HCT116 (cell line): ENCODE results near the gene ITPKA. TPM values are rescaled to one million over a fixed set of nuclear protein-coding genes. Genes with fewer than 3 reads are reported as not detected.

Experiments
- ATAC-seq: fragments of 200-7000 bp; cut with Tn5 transposase; 2 replicates; pipeline ENCODE4 v1.9.1; 2020; ENCODE audit warnings: mild to moderate bottlenecking, moderate library complexity
- BruUV-seq: library from RNA; stranded (reverse); fragments of 400-500 nt; replicated peaks from 2 replicates; lab custom pipeline; 2021; lab: Mats Ljungman, UMichigan
- CTCF ChIA-PET: fragments of 300-600 bp; sonication (Branson Sonifier 250); formaldehyde crosslinking; loops from one replicate; lab custom pipeline; 2021; ENCODE audit warnings: antibody characterized with exemption; lab: Charles Lee
- POLR2A ChIA-PET: fragments of 300-600, 350-600 bp; sonication (Branson Sonifier 250); formaldehyde crosslinking; loops from one replicate; lab custom pipeline; 2021; ENCODE audit warnings: antibody characterized with exemption; lab: Charles Lee
- RAD21 ChIA-PET, 2 experiments: fragments of 300-600 bp; sonication (Branson Sonifier 250); formaldehyde crosslinking; loops; one replicate each; lab custom pipeline; 2023; ENCODE audit warnings: low total read pairs in 2 of 2; ENCODE audit not compliant: uncharacterized antibody in 2 of 2, unreplicated experiment in 2 of 2, low non-redundant PET in 1 of 2; lab: Charles Lee
- DNase-seq: peaks from one replicate; pipeline ENCODE4 v3.0.0-alpha.2; 2010; ENCODE audit warnings: low read depth, low spot score
- H2AFZ ChIP-seq: fragments of 200-600 bp; shearing (Covaris generic), sonication (generic); 2 replicates; pipeline ENCODE4 v1.6.1; 2017; ENCODE audit warnings: low read depth, mixed run types, mixed read lengths, antibody characterized with exemption, low read length; ENCODE audit not compliant: poor library complexity, severe bottlenecking
- H3K27ac ChIP-seq: 2 replicates; pipeline ENCODE4 v1.5.1; 2012; ENCODE audit warnings: low read depth, low read length
- H3K27me3 ChIP-seq: fragments of 200-600 bp; sonication (generic); 2 replicates; pipeline ENCODE4 v1.6.1; 2016; ENCODE audit warnings: mixed run types, low read length, mixed read lengths; ENCODE audit not compliant: insufficient read depth
- H3K36me3 ChIP-seq, 2 experiments: fragments of 200-500 bp in 1 of 2; fragments of 200-600 bp in 1 of 2; sonication (Bioruptor generic) in 1 of 2; sonication (generic) in 1 of 2; 2 replicates each; pipeline versions ENCODE4 v1.5.1 to v1.6.1; 2014 to 2016; ENCODE audit warnings: low read length in 2 of 2, inconsistent platforms in 1 of 2, mixed read lengths in 1 of 2, mixed run types in 1 of 2; ENCODE audit not compliant: insufficient read depth in 2 of 2, control insufficient read depth in 1 of 2
- H3K4me1 ChIP-seq, 2 experiments: fragments of 200-600 bp in 1 of 2; sonication (generic) in 1 of 2; 2 replicates each; pipeline versions ENCODE4 v1.5.1 to v1.6.1; 2012 to 2017; ENCODE audit warnings: low read length in 2 of 2, inconsistent platforms in 1 of 2, mild to moderate bottlenecking in 1 of 2, mixed read lengths in 1 of 2, mixed run types in 1 of 2, moderate library complexity in 1 of 2; ENCODE audit not compliant: insufficient read depth in 2 of 2, control insufficient read depth in 1 of 2
- H3K4me2 ChIP-seq: fragments of 200-600 bp; sonication (generic); 2 replicates; pipeline ENCODE4 v1.6.1; 2017; ENCODE audit warnings: mixed run types, low read length, mixed read lengths
- H3K4me3 ChIP-seq, 2 experiments: fragments of 200-600 bp in 1 of 2; sonication (generic) in 1 of 2; replicated peaks in 1 of 2; 2 replicates each; pipeline ENCODE4 v1.5.1; 2011 to 2016; ENCODE audit warnings: low read length in 2 of 2, control low read depth in 1 of 2, low read depth in 1 of 2, mild to moderate bottlenecking in 1 of 2, mixed read lengths in 1 of 2, mixed run types in 1 of 2
- H3K79me2 ChIP-seq: fragments of 200-600 bp; sonication (generic); 2 replicates; pipeline ENCODE4 v1.6.1; 2017; ENCODE audit warnings: mild to moderate bottlenecking, mixed run types, low read length, moderate library complexity, mixed read lengths; ENCODE audit not compliant: insufficient read depth
- H3K9ac ChIP-seq: fragments of 200-600 bp; sonication (generic); 2 replicates; pipeline ENCODE4 v1.6.1; 2016; ENCODE audit warnings: low read length, mixed read lengths
- H3K9me2 ChIP-seq: fragments of 200-600 bp; sonication (generic), shearing (Covaris generic); 2 replicates; pipeline ENCODE4 v1.6.1; 2017; ENCODE audit warnings: mixed run types, mild to moderate bottlenecking, moderate library complexity; ENCODE audit not compliant: insufficient read depth
- H3K9me3 ChIP-seq, 2 experiments: fragments of 200-500 bp in 1 of 2; fragments of 200-600 bp in 1 of 2; sonication (Bioruptor generic) in 1 of 2; sonication (generic) in 1 of 2; 2 replicates each; pipeline ENCODE4 v1.6.1; 2014 to 2017; ENCODE audit warnings: low read length in 2 of 2, mixed read lengths in 2 of 2, inconsistent platforms in 1 of 2, low read depth in 1 of 2, mild to moderate bottlenecking in 1 of 2, mixed run types in 1 of 2, moderate library complexity in 1 of 2; ENCODE audit not compliant: control insufficient read depth in 1 of 2, insufficient read depth in 1 of 2
- H4K20me1 ChIP-seq: fragments of 200-600 bp; sonication (generic), shearing (Covaris generic); 2 replicates; pipeline ENCODE4 v1.6.1; 2017; ENCODE audit warnings: mixed run types, mild to moderate bottlenecking, moderate library complexity; ENCODE audit not compliant: insufficient read depth
- ATF3 ChIP-seq: IDR thresholded peaks from 2 replicates; pipeline ENCODE4 v1.6.1; 2012
- CBX3 ChIP-seq: IDR thresholded peaks from 2 replicates; pipeline ENCODE4 v1.6.1; 2012; ENCODE audit warnings: low read depth
- CEBPB ChIP-seq: IDR thresholded peaks from 2 replicates; pipeline ENCODE4 v1.6.1; 2012; ENCODE audit warnings: low read depth
- EGR1 ChIP-seq: IDR thresholded peaks from 2 replicates; pipeline ENCODE4 v1.6.1; 2012; ENCODE audit warnings: low read depth
- EZH2phosphoT487 ChIP-seq: fragments of 200-600 bp; IDR thresholded peaks from 2 replicates; pipeline ENCODE4 v1.6.1; 2018; ENCODE audit warnings: antibody characterized with exemption, borderline replicate concordance
- FOSL1 ChIP-seq: IDR thresholded peaks from 2 replicates; pipeline ENCODE4 v1.6.1; 2012; ENCODE audit warnings: low read depth
- JUND ChIP-seq: IDR thresholded peaks from 2 replicates; pipeline ENCODE4 v1.6.1; 2012
- MAX ChIP-seq: IDR thresholded peaks from 2 replicates; pipeline ENCODE4 v1.6.1; 2012
- RAD21 ChIP-seq: IDR thresholded peaks from 2 replicates; pipeline ENCODE4 v1.6.1; 2012; ENCODE audit warnings: low read depth, mild to moderate bottlenecking
- SIN3A ChIP-seq: IDR thresholded peaks from 2 replicates; pipeline ENCODE4 v1.6.1; 2012; ENCODE audit warnings: low read depth
- SP1 ChIP-seq: IDR thresholded peaks from 2 replicates; pipeline ENCODE4 v1.6.1; 2012; ENCODE audit warnings: low read depth
- TCF7L2 ChIP-seq: IDR thresholded peaks from 2 replicates; pipeline ENCODE4 v1.7.0; 2011; ENCODE audit warnings: borderline replicate concordance, inconsistent platforms; ENCODE audit not compliant: insufficient read depth, insufficient read length; ENCODE audit errors: extremely low read depth
- YY1 ChIP-seq: IDR thresholded peaks from 2 replicates; pipeline ENCODE4 v1.6.1; 2011; ENCODE audit warnings: low read length, low read depth, moderate library complexity, mild to moderate bottlenecking; ENCODE audit not compliant: insufficient replicate concordance; ENCODE audit errors: extremely low read depth
- ZBTB33 ChIP-seq: IDR thresholded peaks from 2 replicates; pipeline ENCODE4 v1.6.1; 2011; ENCODE audit warnings: mild to moderate bottlenecking, low read length, moderate library complexity; ENCODE audit not compliant: insufficient replicate concordance; ENCODE audit errors: extremely low read depth
- ZFX ChIP-seq: fragments of 450-650 bp; IDR thresholded peaks from 2 replicates; pipeline ENCODE4 v1.6.1; 2017
- ZNF274 ChIP-seq: fragments of 200-500 bp; sonication (Bioruptor generic); IDR thresholded peaks from 2 replicates; pipeline ENCODE4 v1.6.1; 2014; ENCODE audit warnings: mild to moderate bottlenecking, low read depth, low read length, inconsistent platforms
- intact Hi-C: fragments of 100-400 bp; cut with micrococcal nuclease; formaldehyde crosslinking; loops from 2 replicates; pipeline ENCODE4 v1.10.0; 2022
- total RNA-seq: library from RNA; stranded (reverse); gene quantifications from one replicate; pipeline ENCODE4 v1.2.1, GENCODE V29; 2021; ENCODE audit not compliant: unreplicated experiment

Gene ITPKA
- total RNA-seq, 1 experiment from 2014 or later = 10.8 TPM

GRCh38 chr15:41487381-41487780, 6.3 kb upstream of the ITPKA start:
- no peaks in the 10 kb centered on the region for H4K20me1 ChIP-seq
- intact Hi-C loops = no loop called here
- H2AFZ ChIP-seq = no peak overlapping the region
- no peaks in the 10 kb centered on the region for H3K27me3 ChIP-seq
- no peaks in the 10 kb centered on the region for H3K9me3 ChIP-seq
- RAD21 ChIA-PET = no interaction called here
- H3K4me2 ChIP-seq = no peak overlapping the region
- no peak overlapping the region for H3K9ac ChIP-seq
- no peaks in the 10 kb centered on the region for H3K79me2 ChIP-seq
- no peaks in the 10 kb centered on the region for H3K9me2 ChIP-seq
- H3K36me3 ChIP-seq = peaks cover 0 to 5% of the 10 kb centered on the region in 2 experiments; a peak in 1 of 4 replicates
- H3K4me3 ChIP-seq = no peak overlapping the region
- DNase-seq (no peak), ATAC-seq (no peak)
- TF ChIP-seq CBX3 (no peak), SP1 (no peak), SIN3A (no peak), TCF7L2 (no peak), MAX (no peak), YY1 (no peak), ZFX (no peak), EZH2phosphoT487 (no peak), JUND (no peak), ZNF274 (no peak)
- CTCF ChIA-PET = no interaction called here
- BruUV-seq = no TSS peak
- POLR2A ChIA-PET = no interaction called here
- peaks cover 30 to 50% of the 10 kb centered on the region in 2 experiments for H3K4me1 ChIP-seq
- no peak overlapping the region for H3K27ac ChIP-seq

- CTCF ChIA-PET = no interaction called here
- DNase-seq = no peak
- no peak for TF ChIP-seq ZBTB33
- no peak for TF ChIP-seq ZFX
- TF ChIP-seq ATF3 = no peak
- TF ChIP-seq YY1 = no peak
- TF ChIP-seq ZNF274 = no peak
- TF ChIP-seq RAD21 = no peak
- no peak for TF ChIP-seq EGR1
- no peak for TF ChIP-seq FOSL1
- no peak for TF ChIP-seq SIN3A
- TF ChIP-seq MAX = no peak
- TF ChIP-seq CEBPB = no peak
- TF ChIP-seq SP1 = no peak
Measured at GRCh38 chr15:41487802-41488201, 5.9 kb upstream of the ITPKA start.

More at GRCh38 chr15:41487802-41488201, 5.9 kb upstream of the ITPKA start:
- H3K4me2 ChIP-seq = no peak overlapping the region
- peaks cover 34 to 54% of the 10 kb centered on the region in 2 experiments for H3K4me1 ChIP-seq
- no peak overlapping the region for H3K9ac ChIP-seq
- no peak overlapping the region for H2AFZ ChIP-seq
- no peaks in the 10 kb centered on the region for H3K79me2 ChIP-seq
- H3K27me3 ChIP-seq = no peaks in the 10 kb centered on the region
- H3K27ac ChIP-seq = no peak overlapping the region
- intact Hi-C loops = no loop called here
- H3K9me3 ChIP-seq = no peaks in the 10 kb centered on the region
- no peaks in the 10 kb centered on the region for H4K20me1 ChIP-seq
- no peak for ATAC-seq
- RAD21 ChIA-PET = no interaction called here
- no peak overlapping the region for H3K4me3 ChIP-seq
- POLR2A ChIA-PET = no interaction called here
- BruUV-seq = no TSS peak
- H3K36me3 ChIP-seq = peaks cover 0 to 4% of the 10 kb centered on the region in 2 experiments; a peak in 1 of 4 replicates
- H3K9me2 ChIP-seq = no peaks in the 10 kb centered on the region
